Measurements from ENCODE around the gene ZBTB20. TPM values are rescaled to one million over a fixed set of nuclear protein-coding genes. Genes with fewer than 3 reads are reported as not detected.

Gene ZBTB20
- total RNA-seq, 2 experiments from 2014 or later = 5.1 to 5.3 TPM

DNA sequence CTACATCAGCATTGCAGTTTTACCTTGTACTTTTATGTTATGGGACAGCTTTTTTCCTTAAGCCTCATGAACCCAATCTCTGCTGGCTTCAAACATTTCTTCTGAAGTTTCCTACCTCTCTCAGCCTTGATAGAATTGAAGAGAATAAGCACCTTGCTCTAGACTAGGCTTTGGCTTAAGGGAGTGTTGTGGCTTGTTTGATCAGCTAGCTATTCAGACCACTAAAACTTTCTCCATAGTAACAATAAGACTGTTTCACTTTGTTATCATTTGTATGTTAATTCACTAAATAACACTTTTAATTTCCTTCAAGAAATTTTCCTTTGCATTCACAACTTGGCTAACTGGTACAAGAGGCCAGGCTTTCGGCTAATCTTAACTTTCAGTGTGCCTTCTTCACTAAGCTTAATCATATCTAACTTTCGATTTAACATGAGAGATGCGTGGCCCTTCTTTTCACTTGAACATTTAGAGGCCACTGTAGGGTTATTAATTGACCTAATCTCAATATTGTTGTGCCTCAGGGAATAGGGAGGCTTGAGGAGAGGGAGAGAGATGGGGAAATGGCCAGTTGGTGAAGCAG, 861.3 kb downstream of the ZBTB20 start:
- Mint-ChIP-seq H3K27me3 (no peaks in the 10 kb centered on the region), H3K27ac (peak overlapping the region; percentile 91), H3K4me1 (ENCODE audit: low read depth) (peaks cover 34% of the 10 kb centered on the region), H3K4me3 (peak overlapping the region; percentile 53), H3K9me3 (peaks cover 2% of the 10 kb centered on the region), H3K36me3 (ENCODE audit: low read depth) (peaks cover 2% of the 10 kb centered on the region)
- POLR2A ChIA-PET = no interaction called here
- ATAC-seq (peak; percentile 69), DNase-seq (no peak)
- intact Hi-C loops (cut with micrococcal nuclease) = no loop called here
- CTCF ChIA-PET = interaction anchor here (1.0 to 2.0 kb wide), 9 partner anchors 9 to 133 kb away, joined by 3 to 9 read pairs (median 4); partner anchors contain the start of gene TIGIT
- TF ChIP-seq, protein P1, sequence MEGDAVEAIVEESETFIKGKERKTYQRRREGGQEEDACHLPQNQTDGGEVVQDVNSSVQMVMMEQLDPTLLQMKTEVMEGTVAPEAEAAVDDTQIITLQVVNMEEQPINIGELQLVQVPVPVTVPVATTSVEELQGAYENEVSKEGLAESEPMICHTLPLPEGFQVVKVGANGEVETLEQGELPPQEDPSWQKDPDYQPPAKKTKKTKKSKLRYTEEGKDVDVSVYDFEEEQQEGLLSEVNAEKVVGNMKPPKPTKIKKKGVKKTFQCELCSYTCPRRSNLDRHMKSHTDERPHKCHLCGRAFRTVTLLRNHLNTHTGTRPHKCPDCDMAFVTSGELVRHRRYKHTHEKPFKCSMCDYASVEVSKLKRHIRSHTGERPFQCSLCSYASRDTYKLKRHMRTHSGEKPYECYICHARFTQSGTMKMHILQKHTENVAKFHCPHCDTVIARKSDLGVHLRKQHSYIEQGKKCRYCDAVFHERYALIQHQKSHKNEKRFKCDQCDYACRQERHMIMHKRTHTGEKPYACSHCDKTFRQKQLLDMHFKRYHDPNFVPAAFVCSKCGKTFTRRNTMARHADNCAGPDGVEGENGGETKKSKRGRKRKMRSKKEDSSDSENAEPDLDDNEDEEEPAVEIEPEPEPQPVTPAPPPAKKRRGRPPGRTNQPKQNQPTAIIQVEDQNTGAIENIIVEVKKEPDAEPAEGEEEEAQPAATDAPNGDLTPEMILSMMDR (IDR thresholded peaks at IDR 0.05) = no peak

DNA sequence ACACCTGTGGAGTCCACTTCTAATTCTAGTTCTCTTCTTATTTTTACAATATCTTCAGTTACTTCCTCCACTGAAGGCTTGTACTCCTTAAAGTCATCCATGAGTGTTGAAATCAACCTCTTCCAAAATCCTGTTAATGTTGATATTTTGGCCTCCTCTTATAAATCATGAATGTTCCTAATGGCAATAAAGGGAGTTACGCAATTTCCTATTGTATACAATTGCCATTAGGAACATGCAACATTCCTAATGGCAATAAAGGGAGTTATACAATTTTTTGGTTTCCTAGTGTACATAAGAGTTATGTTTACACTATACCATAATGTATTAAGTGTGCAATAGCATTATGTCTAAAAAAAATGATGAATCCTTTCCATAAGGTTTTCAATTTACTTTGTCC, 862.4 kb downstream of the ZBTB20 start:
- TF ChIP-seq, protein P1 (IDR thresholded peaks at IDR 0.05) = no peak
- ATAC-seq = no peak
- Mint-ChIP-seq H3K36me3 (ENCODE audit: low read depth) (peaks cover 2% of the 10 kb centered on the region), H3K27me3 (no peaks in the 10 kb centered on the region), H3K4me1 (ENCODE audit: low read depth) (peaks cover 25% of the 10 kb centered on the region), H3K4me3 (no peak overlapping the region), H3K9me3 (peaks cover 2% of the 10 kb centered on the region), H3K27ac (no peak overlapping the region)
- no peak for DNase-seq
- ChIA-PET POLR2A (no interaction called here), CTCF (interaction anchor here (1.4 to 2.0 kb wide), 6 partner anchors 10 to 134 kb away, joined by 3 to 9 read pairs (median 4); partner anchors contain the start of gene TIGIT)
- intact Hi-C loops (cut with micrococcal nuclease) = no loop called here

Small RNA genes within 50 kb of the gene (microRNA-seq; reads per million reads assigned to microRNA genes)
- not detected for gene MIR4796 (ENCODE audit: borderline microRNAs expressed, borderline replicate concordance)

Data from activated CD8-positive, alpha-beta T cell treated with anti-CD3 and anti-CD28 coated beads for 36 hours (primary cell).